AG20443 (cell line): Measurements from ENCODE around the gene OR6Q1.

Experiments used
- DNase-seq: peaks from one replicate; pipeline ENCODE4 v3.0.0; 2012; ENCODE audit warnings: low spot score, mixed read lengths

The OR6Q1 gene

DNA sequence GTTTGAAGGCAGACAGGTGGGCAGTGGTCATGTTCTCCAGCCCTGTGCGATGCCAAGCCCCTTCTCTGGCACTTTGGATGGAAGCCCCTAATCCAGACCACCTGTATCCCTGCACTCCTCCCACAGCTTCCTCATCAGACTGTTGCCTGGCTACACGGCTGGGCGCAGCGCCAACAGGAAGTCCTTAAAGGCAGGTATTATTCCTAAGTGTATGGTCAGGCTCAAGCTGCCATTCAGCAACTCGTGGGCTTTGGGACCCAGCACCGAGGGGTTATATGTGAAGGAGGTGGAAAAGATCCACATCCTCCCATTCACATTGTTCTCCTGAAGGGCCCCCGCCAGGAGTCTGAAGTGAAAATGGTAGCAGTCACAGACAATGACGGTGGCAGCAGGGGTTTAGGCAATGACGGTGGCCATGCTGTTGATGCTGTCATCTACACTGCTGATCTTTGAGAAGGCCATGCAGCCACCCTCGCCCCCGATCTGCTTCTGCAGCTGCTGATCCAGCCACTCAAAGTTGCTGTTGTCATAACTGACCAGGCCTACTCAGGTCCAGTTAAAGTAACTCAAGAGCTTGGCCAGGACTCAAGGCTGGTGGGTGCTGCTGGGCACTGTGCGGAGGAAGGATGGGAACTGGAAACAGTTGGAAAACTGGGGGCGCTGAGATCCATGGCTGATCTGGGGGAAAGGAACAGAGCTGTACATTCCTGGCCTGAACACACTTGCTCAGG is 27.7 kb downstream of the OR6Q1 start:
- no peak for DNase-seq

DNA sequence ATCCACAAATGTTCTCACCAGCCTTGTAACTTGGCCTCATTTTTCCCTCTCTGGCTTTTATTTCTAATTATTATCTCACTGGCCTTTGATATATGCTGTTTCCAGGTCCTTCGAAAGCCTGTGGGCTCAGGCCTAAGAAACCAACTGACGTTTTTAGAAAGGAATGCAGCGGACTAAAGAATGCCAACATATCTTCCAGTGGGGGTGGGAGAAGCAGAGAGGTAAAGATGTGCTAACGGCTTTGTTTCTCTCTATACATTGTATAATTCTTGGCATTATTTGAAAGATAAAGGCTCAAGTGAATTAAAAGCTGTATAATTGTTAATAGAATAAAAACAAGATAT is 28.2 kb downstream of the OR6Q1 start:
- DNase-seq = peak; percentile 73

DNA sequence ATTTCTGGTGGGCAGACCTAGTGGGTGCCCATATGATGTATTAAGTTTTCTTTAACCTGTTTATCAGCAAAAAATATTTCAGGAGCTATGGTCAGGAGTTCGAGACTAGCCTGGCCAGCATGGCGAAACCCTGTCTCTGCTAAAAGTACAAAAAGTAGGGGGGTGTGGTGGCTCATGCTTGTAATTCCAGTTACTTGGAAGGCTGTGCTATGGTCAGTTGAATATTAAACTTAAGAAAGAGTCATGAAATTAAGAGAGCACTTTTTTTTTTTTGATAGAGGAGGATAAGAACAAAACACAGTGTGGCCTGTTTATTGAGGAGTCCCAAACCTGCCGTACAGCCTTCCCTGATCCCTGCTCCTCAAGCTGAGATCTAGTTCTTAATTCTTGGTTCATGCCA is 29.8 kb downstream of the OR6Q1 start:
- no peak for DNase-seq

DNA sequence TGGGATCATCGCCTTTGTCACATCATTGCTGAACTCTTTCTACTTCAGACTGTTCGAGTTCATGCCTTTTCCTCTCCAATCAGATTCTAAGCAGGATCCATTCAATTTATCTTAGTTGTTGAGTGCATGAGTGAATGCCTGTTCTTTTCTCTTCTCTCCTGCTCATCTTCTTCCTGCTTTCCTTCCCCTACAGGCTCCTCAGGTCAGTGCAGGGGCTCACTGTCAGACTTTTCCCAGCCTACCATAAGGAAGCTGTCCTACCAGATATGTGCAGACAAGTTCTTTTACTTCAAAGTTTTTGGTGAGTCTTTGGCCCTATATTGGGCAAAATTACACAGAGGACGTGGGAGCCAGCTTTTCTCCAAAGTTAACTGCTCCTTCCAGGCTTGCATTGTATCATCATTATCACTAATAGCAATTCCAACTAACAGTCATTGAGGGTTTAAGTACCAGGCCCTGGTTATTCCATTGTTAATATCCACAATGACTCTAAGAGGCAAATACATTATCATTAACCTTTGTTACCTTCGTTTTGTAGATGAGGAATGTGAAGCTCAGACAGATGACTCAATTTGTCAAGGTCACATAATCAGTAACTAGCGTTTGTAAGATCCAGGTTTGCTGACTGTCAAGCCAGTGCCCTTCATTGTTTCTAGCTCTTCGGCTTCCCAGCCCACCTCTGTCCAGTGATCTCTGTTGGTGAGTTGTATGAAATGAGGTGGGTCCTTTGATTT is 30.4 kb downstream of the OR6Q1 start:
- peak; percentile 39 for DNase-seq

DNA sequence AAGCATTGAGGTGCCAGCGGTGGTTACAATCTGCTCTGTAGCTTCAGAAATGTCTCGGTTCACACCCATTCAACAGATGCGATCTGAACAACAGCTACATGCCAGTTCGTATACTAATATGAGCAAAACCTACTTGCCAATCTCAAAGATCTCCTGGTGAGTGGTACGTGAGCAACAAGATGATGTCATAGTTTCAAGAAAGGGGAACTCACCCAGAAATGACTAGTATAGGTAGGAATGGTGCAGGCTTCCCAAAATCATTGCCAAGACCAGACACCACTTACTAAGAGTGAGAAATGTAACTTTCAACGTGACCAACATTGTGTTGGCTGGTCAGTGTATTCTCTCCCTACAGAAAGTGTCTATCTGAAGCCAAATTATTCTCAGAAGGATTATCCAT is 31.1 kb downstream of the OR6Q1 start:
- peak; percentile 57 for DNase-seq

DNA sequence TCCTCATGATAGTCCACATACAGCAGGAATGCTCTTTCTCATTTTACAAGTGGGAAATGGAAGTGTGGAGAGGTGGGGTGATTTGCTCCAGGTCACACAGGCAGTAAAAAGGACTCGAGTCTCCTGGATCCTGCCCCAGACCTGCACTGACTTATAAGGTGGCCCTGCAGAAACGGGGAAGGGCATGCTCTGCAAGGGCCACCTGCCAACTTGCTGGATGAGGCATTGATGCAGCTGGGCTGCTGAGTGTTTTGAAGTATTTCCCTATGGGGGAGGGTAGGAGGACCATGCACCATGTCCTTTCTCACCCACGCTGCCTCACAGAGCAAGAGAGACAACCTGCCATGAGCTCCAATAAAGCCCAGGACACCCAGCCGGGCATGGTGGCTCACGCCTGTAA is 36.9 kb downstream of the OR6Q1 start:
- DNase-seq = no peak

DNA sequence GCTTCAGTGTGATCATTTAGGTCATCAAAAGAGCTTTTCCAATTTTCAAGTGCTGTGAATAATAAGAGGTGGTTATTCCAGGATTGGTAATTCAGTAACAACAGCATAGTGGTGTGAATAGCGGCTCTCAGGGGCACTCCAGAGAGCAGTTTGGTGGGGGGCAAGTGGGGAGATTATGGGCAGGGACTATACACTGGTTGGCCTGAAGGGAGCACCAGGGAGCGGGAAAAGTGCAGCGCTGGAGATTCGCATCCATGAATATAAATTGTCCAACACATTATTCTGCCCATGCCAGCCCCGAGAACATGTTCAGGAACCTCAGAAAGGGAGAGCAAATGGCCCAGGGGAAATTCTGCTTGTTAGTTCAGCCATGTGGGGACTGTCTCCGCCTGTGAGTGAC is 37.9 kb downstream of the OR6Q1 start:
- no peak for DNase-seq

DNA sequence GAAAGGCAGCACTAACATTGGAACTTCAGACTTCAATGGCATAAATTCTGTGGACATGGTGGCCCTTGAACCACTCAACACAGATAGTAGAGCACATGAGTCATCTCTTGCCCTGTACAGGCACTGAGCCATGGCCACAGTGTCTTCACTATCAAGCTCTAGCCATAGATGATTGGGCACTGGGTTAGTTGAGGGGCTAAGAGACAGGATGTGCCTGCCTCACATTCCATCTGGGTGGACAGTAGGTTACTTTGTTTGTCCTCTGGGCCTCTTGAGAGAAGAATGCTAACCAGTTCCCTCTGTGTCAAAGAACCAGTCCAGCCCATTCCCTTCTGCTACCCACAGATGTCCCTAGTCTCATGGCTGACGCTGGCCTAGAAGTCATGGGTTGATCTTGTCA is 39.8 kb downstream of the OR6Q1 start:
- DNase-seq = no peak

DNA sequence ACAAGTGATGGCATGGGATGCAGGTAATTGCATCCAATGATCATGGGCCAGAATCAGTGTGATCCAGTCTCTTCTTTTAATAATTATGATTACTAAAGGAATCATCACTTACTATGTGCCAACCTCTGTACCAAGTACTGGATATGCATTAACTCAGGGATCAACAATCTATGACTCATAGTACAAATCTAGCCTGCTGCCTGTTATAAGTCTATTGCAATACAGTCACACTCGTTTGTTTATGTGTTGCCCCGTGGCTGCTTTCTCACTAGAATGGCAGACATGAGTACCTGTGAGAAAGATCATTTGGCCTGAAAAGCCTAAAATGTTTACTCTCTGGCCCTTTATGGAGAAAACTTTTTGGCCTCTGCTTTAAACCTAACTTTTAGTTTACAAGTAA is 45.0 kb downstream of the OR6Q1 start:
- no peak for DNase-seq
